K562 (cell line): ENCODE data around the gene C4A. TPM values are rescaled to one million over a fixed set of nuclear protein-coding genes. Genes with fewer than 3 reads are reported as not detected.

Experiments
- ATAC-seq: fragments of 200-7000 bp; cut with Tn5 transposase; 3 replicates; pipeline ENCODE4 v1.9.1; 2020; ENCODE audit warnings: moderate library complexity
- BruUV-seq: library from RNA; stranded (reverse); fragments of 400-500 nt; replicated peaks from 2 replicates; lab custom pipeline; 2021; lab: Mats Ljungman, UMichigan
- CTCF ChIA-PET: fragments of 300-600 bp; formaldehyde crosslinking; extraction: SDS; loops from one replicate; lab custom pipeline; 2021; ENCODE audit warnings: low intra/inter-chr PET ratio; lab: Yijun Ruan, JAX
- POLR2A ChIA-PET: fragments of 300-600, 350-650 bp; sonication (Branson Sonifier 250); formaldehyde crosslinking; extraction: SDS; loops from one replicate; lab custom pipeline; 2021; ENCODE audit warnings: antibody characterized with exemption, inconsistent platforms; lab: Yijun Ruan, JAX
- DNase-seq, 4 experiments: peaks; one replicate each; pipeline versions ENCODE4 v3.0.0 to v3.0.0-alpha.2; 2011 to 2018; ENCODE audit warnings: low spot score in 3 of 4, mixed read lengths in 3 of 4; ENCODE audit errors: extremely low read depth in 1 of 4
- FAIRE-seq: peaks from 2 replicates; lab custom pipeline; 2011; peaks lifted over from hg19 to GRCh38; lab: Jason Lieb, UNC
- H2AFZ ChIP-seq: 2 replicates; pipeline ENCODE4 v1.6.0; 2011; ENCODE audit warnings: low read depth, low read length, control low read depth, inconsistent platforms
- H3K27ac ChIP-seq: fragments of 200-600 bp; 3 replicates; pipeline ENCODE4 v1.8.0; 2011; ENCODE audit warnings: low read depth, mild to moderate bottlenecking, control low read depth, inconsistent platforms, low read length, moderate library complexity, mixed read lengths; ENCODE audit errors: extremely low read depth
- H3K27me3 ChIP-seq, 2 experiments: fragments of 300-600 bp in 1 of 2; 2 replicates in 1 of 2; 3 replicates in 1 of 2; pipeline versions ENCODE4 v1.6.0 to v1.8.0; 2011; ENCODE audit warnings: inconsistent platforms in 2 of 2, low read length in 2 of 2, mild to moderate bottlenecking in 1 of 2, mixed read lengths in 1 of 2, moderate library complexity in 1 of 2; ENCODE audit not compliant: control insufficient read depth in 2 of 2, insufficient read depth in 2 of 2
- H3K36me3 ChIP-seq: fragments of 300-600 bp; 3 replicates; pipeline ENCODE4 v1.8.0; 2011; ENCODE audit warnings: mild to moderate bottlenecking, low read length, inconsistent platforms; ENCODE audit not compliant: control insufficient read depth, insufficient read depth
- H3K4me1 ChIP-seq, 2 experiments: fragments of 200-600 bp in 1 of 2; replicated peaks in 1 of 2; 2 replicates in 1 of 2; 3 replicates in 1 of 2; pipeline versions ENCODE4 v1.5.1 to v1.8.0; 2011; ENCODE audit warnings: inconsistent platforms in 2 of 2, low read length in 2 of 2, mild to moderate bottlenecking in 1 of 2, mixed read lengths in 1 of 2, moderate library complexity in 1 of 2; ENCODE audit not compliant: control insufficient read depth in 2 of 2, insufficient read depth in 2 of 2
- H3K4me2 ChIP-seq: 2 replicates; pipeline ENCODE4 v1.6.1; 2011; ENCODE audit warnings: low read length, control low read depth, inconsistent platforms, mixed read lengths; ENCODE audit not compliant: insufficient read depth
- H3K4me3 ChIP-seq: fragments of 200-600 bp; sonication (generic), shearing (Covaris generic); 2 replicates; pipeline ENCODE4 v1.5.1; 2016; ENCODE audit warnings: control low read depth, inconsistent platforms
- H3K79me2 ChIP-seq: fragments of 200-600 bp; 3 replicates; pipeline ENCODE4 v1.8.0; 2011; ENCODE audit warnings: low read length, inconsistent platforms; ENCODE audit not compliant: control insufficient read depth, insufficient read depth
- H3K9ac ChIP-seq, 2 experiments: 2 replicates each; pipeline versions ENCODE4 v1.6.0 to v1.6.1; 2011; ENCODE audit warnings: low read depth in 2 of 2, low read length in 2 of 2, control low read depth in 1 of 2, inconsistent platforms in 1 of 2, mild to moderate bottlenecking in 1 of 2, mixed read lengths in 1 of 2; ENCODE audit not compliant: insufficient read depth in 1 of 2
- H3K9me1 ChIP-seq: one replicate; pipeline ENCODE4 v1.6.0; 2011; ENCODE audit warnings: inconsistent platforms, mild to moderate bottlenecking, low read length, moderate library complexity; ENCODE audit not compliant: control insufficient read depth, insufficient read depth
- H3K9me3 ChIP-seq: replicated peaks from 2 replicates; pipeline ENCODE4 v1.5.1; 2011; ENCODE audit warnings: low read depth, low read length, inconsistent platforms; ENCODE audit not compliant: control insufficient read depth, insufficient read depth
- H4K20me1 ChIP-seq: replicated peaks from 2 replicates; pipeline ENCODE4 v1.6.1; 2011; ENCODE audit warnings: low read length, inconsistent platforms, mixed read lengths; ENCODE audit not compliant: control insufficient read depth, insufficient read depth
- CBFA2T3 ChIP-seq: fragments of 450-650 bp; IDR thresholded peaks from 2 replicates; pipeline ENCODE4 v1.6.1; 2017
- CHD4 ChIP-seq: fragments of 200-600 bp; sonication (generic); IDR thresholded peaks from 3 replicates; pipeline ENCODE4 v1.6.1; 2012; ENCODE audit warnings: low read depth, mild to moderate bottlenecking, mixed read lengths, low read length, inconsistent platforms; ENCODE audit not compliant: insufficient read depth, insufficient replicate concordance, poor library complexity, severe bottlenecking
- CLOCK ChIP-seq: fragments of 250-450 bp; sonication (Bioruptor Pico); IDR thresholded peaks from 2 replicates; pipeline ENCODE4 v1.4.0; 2020; ENCODE audit warnings: mild to moderate bottlenecking, moderate library complexity, borderline replicate concordance
- CTBP1 ChIP-seq: fragments of 450-650 bp; IDR thresholded peaks from 2 replicates; pipeline ENCODE4 v1.6.1; 2016; ENCODE audit warnings: borderline replicate concordance
- LEF1 ChIP-seq: fragments of 450-650 bp; IDR thresholded peaks from 2 replicates; pipeline ENCODE4 v1.6.1; 2016; ENCODE audit warnings: mild to moderate bottlenecking
- MECOM ChIP-seq: fragments of 250-450 bp; sonication (Bioruptor Pico); IDR thresholded peaks from 2 replicates; pipeline ENCODE4 v1.8.0; 2022; ENCODE audit warnings: inconsistent platforms
- MYBL2 ChIP-seq, 2 experiments: fragments of 450-650 bp in 1 of 2; sonication (generic) in 1 of 2; formaldehyde crosslinking in 1 of 2; IDR thresholded peaks; 2 replicates each; pipeline versions ENCODE4 v1.6.1 to v1.8.1; 2017 to 2022; ENCODE audit warnings: borderline replicate concordance in 1 of 2, inconsistent platforms in 1 of 2, low read depth in 1 of 2, mild to moderate bottlenecking in 1 of 2, missing genetic modification reagents in 1 of 2, moderate library complexity in 1 of 2
- NFIC ChIP-seq: fragments of 450-650 bp; IDR thresholded peaks from 2 replicates; pipeline ENCODE4 v1.6.1; 2017; ENCODE audit warnings: mild to moderate bottlenecking, inconsistent platforms
- NR2C1 ChIP-seq, 2 experiments: fragments of 450-650 bp; IDR thresholded peaks; 2 replicates each; pipeline ENCODE4 v1.6.1; 2017; ENCODE audit warnings: mild to moderate bottlenecking in 2 of 2, antibody characterized with exemption in 1 of 2, inconsistent platforms in 1 of 2, missing compliant biosample characterization in 1 of 2, missing genetic modification characterization in 1 of 2
- PHF8 ChIP-seq: fragments of 200-600 bp; sonication (generic); IDR thresholded peaks from 2 replicates; pipeline ENCODE4 v1.6.1; 2012; ENCODE audit warnings: mixed run types, mild to moderate bottlenecking, inconsistent platforms, low read length, moderate library complexity, borderline replicate concordance
- SAP30 ChIP-seq: fragments of 200-600 bp; sonication (generic); IDR thresholded peaks from 2 replicates; pipeline ENCODE4 v1.6.1; 2012; ENCODE audit warnings: borderline replicate concordance, low read depth, mild to moderate bottlenecking, moderate library complexity, low read length, control low read depth, inconsistent platforms; ENCODE audit not compliant: insufficient read depth, poor library complexity, severe bottlenecking
- TBL1XR1 ChIP-seq, 2 experiments: IDR thresholded peaks; 2 replicates each; pipeline ENCODE4 v1.6.1; 2012; ENCODE audit warnings: improper control_type of control experiment in 2 of 2, low read length in 2 of 2, mild to moderate bottlenecking in 1 of 2
- THAP12 ChIP-seq: fragments of 250-450 bp; sonication (Bioruptor Pico); IDR thresholded peaks from 2 replicates; pipeline ENCODE4 v1.9.0; 2021; ENCODE audit warnings: mild to moderate bottlenecking, inconsistent platforms
- ZNF143 ChIP-seq: sonication (generic); formaldehyde crosslinking; IDR thresholded peaks from 2 replicates; pipeline ENCODE4 v1.9.0; 2022; ENCODE audit warnings: mild to moderate bottlenecking, missing genetic modification reagents
- ZNF384 ChIP-seq: IDR thresholded peaks from 2 replicates; pipeline ENCODE4 v1.6.1; 2012; ENCODE audit warnings: low read depth, low read length, improper control_type of control experiment
- ZNF507 ChIP-seq: conservative IDR thresholded peaks from 2 replicates; pipeline ENCODE4 v1.6.1; 2017; ENCODE audit warnings: missing genetic modification characterization, missing compliant biosample characterization
- ZNF785 ChIP-seq: fragments of 250-450 bp; sonication (Bioruptor Pico); IDR thresholded peaks from 2 replicates; pipeline ENCODE4 v1.4.0; 2020; ENCODE audit warnings: mild to moderate bottlenecking
- WGBS: fragments of 100-300 bp; shearing (Covaris generic); methylation state at CpG from one replicate; pipeline ENCODE4 v1.1.6; 2016; ENCODE audit warnings: low coverage, mixed read lengths; ENCODE audit not compliant: insufficient coverage; ENCODE audit errors: missing lambda C conversion rate; 5-methylcytosine and 5-hydroxymethylcytosine counted together
- in situ Hi-C: fragments of 300-500 bp; cut with MboI; formaldehyde crosslinking; loops from 4 replicates; pipeline ENCODE4 v1.15.0; 2018; ENCODE audit warnings: inconsistent platforms, mixed read lengths
- intact Hi-C: fragments of 100-400 bp; cut with micrococcal nuclease; formaldehyde crosslinking; loops from 2 replicates; pipeline ENCODE4 v1.14.2; 2022
- polyA plus RNA-seq, 8 experiments: library from polyadenylated mRNA; depleted of rRNA in 4 of 8; stranded (reverse) in 5 of 8; unstranded in 3 of 8; fragments of >200 nt; fragmentation: Nextera tagmentation in 2 of 8; fragmentation: Illumina TruSeq in 1 of 8; extraction: Ambion mirVana in 2 of 8; extraction: Trizol in 1 of 8; gene quantifications; 2 replicates each; pipeline versions ENCODE4 v1.2.1 to v1.2.3, GENCODE V29; 2011 to 2014; ENCODE audit warnings: inconsistent platforms in 1 of 8, missing spikeins in 1 of 8
- total RNA-seq, 7 experiments: library from RNA; depleted of rRNA in 6 of 7; stranded (reverse); fragments of >200 nt in 6 of 7; fragmentation: Illumina TruSeq in 2 of 7; extraction: Trizol in 2 of 7; gene quantifications; 2 replicates each; pipeline versions ENCODE4 v1.2.1 to v1.2.3, GENCODE V29; 2011 to 2021; ENCODE audit warnings: low replicate concordance in 1 of 7

The C4A gene
- total and polyA plus RNA-seq, 9 of the 15 experiments (the other 6 are each of a cell fraction or from before 2014, with no cell fraction given), result 0.27 to 7.6 (median 5.0) TPM

GRCh38 chr6:31940256-31940664 is 41.6 kb upstream of the C4A start:
- in situ Hi-C loops (no loop called here), intact Hi-C loops (no loop called here)
- CTCF ChIA-PET, result interaction anchor here (0.5 kb wide), 1 partner anchor 14 kb away, joined by 3 read pairs; no protein-coding TSS in a partner anchor
- H3K9ac ChIP-seq, result no peak overlapping the region; a peak in 1 of 4 replicates
- ATAC-seq (peak; percentile 17; the same call in 1 of the 3 replicates), FAIRE-seq (no peak), DNase-seq (no peak)
- WGBS, result 6% methylated on average over 6 of the region's 6 CpGs
- no peaks in the 10 kb centered on the region for H3K36me3 ChIP-seq
- no peaks in the 10 kb centered on the region for H3K9me1 ChIP-seq
- peaks cover 2 to 26% of the 10 kb centered on the region in 2 experiments; a peak in 3 of 5 replicates for H3K27me3 ChIP-seq
- POLR2A ChIA-PET, result interaction anchor here (0.8 to 1.1 kb wide), 6 partner anchors 9 to 1032 kb away, joined by 3 to 6 read pairs (median 3); no protein-coding TSS in a partner anchor
- H2AFZ ChIP-seq, result peak overlapping the region; percentile 81
- no TSS peak for BruUV-seq
- no peaks in the 10 kb centered on the region for H3K9me3 ChIP-seq
- peak overlapping the region; percentile 9; the same call in 1 of the 2 replicates for H3K4me2 ChIP-seq
- H3K27ac ChIP-seq, result no peak overlapping the region
- peaks cover 3 to 9% of the 10 kb centered on the region in 2 experiments; a peak in 4 of 5 replicates for H3K4me1 ChIP-seq
- H3K4me3 ChIP-seq, result no peak overlapping the region
- H3K79me2 ChIP-seq, result no peaks in the 10 kb centered on the region
- no peaks in the 10 kb centered on the region for H4K20me1 ChIP-seq
- TF ChIP-seq THAP12 (CRISPR knock-in tag) (0 out of 2 replicates have a peak, but pooled peaks have one; percentile 25), TBL1XR1 (IDR thresholded peaks at IDR 0.05; ENCODE audit: low read length in 2 of 2) (no peak), NFIC (no peak), MECOM (CRISPR knock-in tag) (no peak), CTBP1 (peak; percentile 17; the same call in 1 of the 2 replicates), NR2C1 (IDR thresholded peaks at IDR 0.05) (no peak), NR2C1 (tag; IDR thresholded peaks at IDR 0.05) (no peak), MYBL2 (IDR thresholded peaks at IDR 0.05; ENCODE audit: low read depth) (no peak), MYBL2 (CRISPR knock-in tag; IDR thresholded peaks at IDR 0.05; ENCODE audit: borderline replicate concordance) (no peak), LEF1 (no peak), ZNF785 (CRISPR knock-in tag) (no peak), CHD4 (no peak), ZNF143 (CRISPR knock-in tag) (no peak), SAP30 (peak; percentile 5), PHF8 (no peak; the same call in 1 of the 2 replicates), CLOCK (no peak), ZNF507 (no peak), CBFA2T3 (no peak), ZNF384 (no peak)
